GM12892 (cell line): ENCODE data around the gene SLC26A4.

ENCODE experiments used
- DNase-seq: peaks from one replicate; pipeline ENCODE4 v3.0.0; 2011; ENCODE audit not compliant: insufficient read length
- FAIRE-seq: peaks from 2 replicates; lab custom pipeline; 2011; peaks lifted over from hg19 to GRCh38; lab: Jason Lieb, UNC
- POLR2A ChIP-seq: IDR thresholded peaks from 2 replicates; pipeline ENCODE4 v1.6.1; 2011; ENCODE audit warnings: low read depth, low read length, control low read depth
- POLR2AphosphoS5 ChIP-seq: IDR thresholded peaks from 2 replicates; pipeline ENCODE4 v1.6.1; 2011; ENCODE audit warnings: low read depth, low read length, control low read depth
- TAF1 ChIP-seq: IDR thresholded peaks from 2 replicates; pipeline ENCODE4 v1.6.1; 2011; ENCODE audit warnings: low read depth, mild to moderate bottlenecking, control low read depth, low read length, borderline replicate concordance

Gene SLC26A4

DNA sequence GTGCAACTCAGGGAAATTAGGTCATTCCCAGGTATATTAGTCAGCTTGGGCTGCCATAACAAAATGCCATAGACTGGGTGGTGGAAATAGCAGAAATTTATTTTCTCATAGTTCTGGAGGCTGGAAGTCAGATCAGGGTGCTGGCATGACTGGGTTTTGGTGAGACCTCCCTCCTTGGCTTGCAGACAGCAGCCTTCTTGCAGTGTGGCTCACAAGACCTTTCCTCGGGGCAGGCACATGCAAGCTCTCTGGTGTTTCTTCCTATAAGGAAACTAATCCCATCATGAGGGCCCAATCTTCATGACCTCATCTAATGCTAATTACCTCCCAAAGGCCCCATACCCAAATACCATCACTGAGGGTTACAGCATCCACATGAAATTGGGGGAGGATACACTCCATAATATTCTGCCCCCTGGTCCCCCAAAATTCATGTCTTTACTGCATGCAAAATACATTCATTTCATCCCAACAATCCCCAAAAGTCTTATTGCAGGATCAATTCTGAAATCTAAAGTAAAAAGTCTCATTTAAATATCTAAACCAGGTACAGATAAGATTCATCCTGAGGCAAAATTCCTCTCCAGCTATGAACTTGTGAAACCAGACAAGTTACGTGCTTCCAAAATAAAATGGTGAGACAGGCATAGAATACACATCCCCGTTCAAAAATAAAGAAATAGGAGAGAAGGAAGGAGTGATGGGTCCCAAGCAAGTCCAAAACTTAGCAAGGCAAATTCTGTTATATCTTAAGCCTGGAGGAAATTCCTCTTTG is 65.9 kb downstream of the SLC26A4 start:
- FAIRE-seq (no peak), DNase-seq (no peak)
- TF ChIP-seq POLR2AphosphoS5 (no peak), TAF1 (no peak), POLR2A (no peak)

DNA sequence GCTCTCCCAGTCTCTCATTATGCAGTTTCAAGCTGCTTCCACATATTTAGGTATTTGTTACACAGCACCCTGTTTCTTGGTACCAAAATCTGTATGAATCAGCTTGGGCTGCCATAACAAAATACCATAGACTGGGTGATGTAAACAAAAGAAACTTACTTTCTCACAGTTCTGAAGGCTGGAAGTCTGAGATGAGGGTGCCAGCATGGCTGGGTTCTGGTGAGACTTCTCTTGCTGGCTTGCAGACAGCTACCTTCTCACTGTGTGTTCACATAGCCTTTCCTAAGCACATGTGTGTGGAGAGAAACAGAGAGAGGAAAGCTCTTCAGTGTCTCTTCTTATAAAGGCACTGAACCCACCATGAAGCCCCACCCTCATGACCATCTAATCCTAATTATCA is 67.6 kb downstream of the SLC26A4 start:
- TF ChIP-seq TAF1 = no peak
- no peak for TF ChIP-seq POLR2A
- no peak for TF ChIP-seq POLR2AphosphoS5
- DNase-seq = no peak
- FAIRE-seq = no peak

DNA sequence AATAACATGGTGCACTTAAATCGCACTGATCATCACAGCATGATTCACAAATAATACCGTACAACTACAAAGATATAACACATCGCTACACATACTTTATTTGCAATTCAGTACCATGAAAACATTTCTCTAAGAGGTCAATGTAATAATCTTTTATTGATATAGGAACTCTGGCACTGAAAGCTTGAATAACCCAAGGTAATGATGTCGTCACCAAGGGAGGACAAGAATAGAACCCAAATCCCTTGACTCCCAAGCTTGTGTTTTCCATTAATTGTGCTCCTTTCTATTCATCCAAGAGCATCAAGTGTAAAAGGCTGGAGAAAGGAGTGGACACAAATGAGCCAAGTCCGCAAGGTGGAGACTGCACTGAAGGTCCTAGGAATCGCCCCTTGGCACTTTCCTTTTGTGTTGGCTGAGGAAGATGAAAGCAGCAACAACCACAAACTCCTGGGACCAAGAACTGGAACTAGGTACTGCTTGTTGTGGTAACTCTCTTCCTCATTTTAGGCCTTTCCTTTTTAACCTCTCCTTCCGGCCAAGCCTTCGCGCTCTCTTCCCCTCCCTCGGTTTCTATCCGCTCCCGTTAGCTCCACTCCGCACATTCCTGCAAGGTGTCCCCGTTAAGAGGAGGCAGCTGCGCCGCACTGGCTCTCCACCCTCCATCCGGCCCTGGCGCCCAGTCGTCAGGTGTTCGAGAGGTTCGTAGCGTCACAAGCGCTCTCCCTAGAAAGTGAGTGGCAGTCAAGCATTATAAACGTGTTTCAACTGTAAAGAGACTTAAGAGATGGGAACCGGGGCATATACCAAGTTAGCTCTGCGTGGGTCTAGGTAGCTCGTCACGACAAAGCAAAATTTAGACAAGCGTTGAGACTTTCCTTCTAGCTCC is 82.3 kb downstream of the SLC26A4 start:
- TF ChIP-seq TAF1 (0 out of 2 replicates have a peak, but pooled peaks have one; percentile 11), POLR2A (no peak), POLR2AphosphoS5 (peak; percentile 1; the same call in 1 of the 2 replicates)
- FAIRE-seq = peak; percentile 74

DNA sequence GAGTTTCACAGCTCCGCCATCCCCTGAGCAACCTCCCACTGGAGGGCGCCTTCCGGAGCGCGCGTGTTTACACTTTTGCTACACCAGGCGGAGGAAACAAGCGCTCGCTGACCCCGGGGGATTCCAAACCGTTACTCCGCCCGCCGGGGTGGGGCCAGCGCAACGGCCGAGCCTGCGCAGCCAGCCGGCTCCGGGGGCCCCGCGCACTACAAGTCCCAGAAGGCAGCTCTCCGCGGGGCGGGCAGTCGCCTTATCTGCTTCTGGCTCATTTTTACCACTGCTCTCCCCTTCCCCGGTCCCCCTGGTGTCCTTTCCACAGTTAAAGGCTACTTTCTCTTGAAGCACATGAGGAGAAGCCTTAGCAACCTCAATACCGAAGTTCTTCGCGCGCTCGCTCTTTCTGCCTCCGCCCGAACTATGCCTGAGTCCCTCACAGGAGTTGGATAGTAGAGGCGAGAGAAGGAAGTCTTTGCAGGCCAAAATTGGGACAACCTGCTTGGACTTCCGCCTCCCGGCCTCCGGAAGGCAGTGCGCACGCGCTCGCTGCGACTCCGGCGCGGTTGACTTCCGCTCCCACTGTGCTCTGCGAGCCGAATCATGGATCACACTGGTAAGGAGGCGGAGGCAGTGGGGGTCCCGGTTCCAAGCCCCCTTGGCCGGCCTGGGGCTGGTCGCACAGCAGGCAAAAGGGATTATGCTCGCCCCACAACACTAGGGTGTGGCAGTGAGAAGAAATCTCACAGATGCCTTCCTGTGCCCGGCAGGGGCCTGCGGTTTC is 83.1 kb downstream of the SLC26A4 start, which contains the start of gene CBLL1:
Gene CBLL1, plus strand, starts transcription at position 576 of the 778 bp plus-strand sequence. Its CDS starts 22 bp downstream, at position 598.
- FAIRE-seq (peak; percentile 97), DNase-seq (peak; percentile 70)
- TF ChIP-seq POLR2AphosphoS5 (peak; percentile 79), POLR2A (peak; percentile 84), TAF1 (no peak; the same call in none of the 2 replicates)

More for the DNA sequence above, 82.3 kb downstream of the SLC26A4 start:
- DNase-seq = peak; percentile 14

DNA sequence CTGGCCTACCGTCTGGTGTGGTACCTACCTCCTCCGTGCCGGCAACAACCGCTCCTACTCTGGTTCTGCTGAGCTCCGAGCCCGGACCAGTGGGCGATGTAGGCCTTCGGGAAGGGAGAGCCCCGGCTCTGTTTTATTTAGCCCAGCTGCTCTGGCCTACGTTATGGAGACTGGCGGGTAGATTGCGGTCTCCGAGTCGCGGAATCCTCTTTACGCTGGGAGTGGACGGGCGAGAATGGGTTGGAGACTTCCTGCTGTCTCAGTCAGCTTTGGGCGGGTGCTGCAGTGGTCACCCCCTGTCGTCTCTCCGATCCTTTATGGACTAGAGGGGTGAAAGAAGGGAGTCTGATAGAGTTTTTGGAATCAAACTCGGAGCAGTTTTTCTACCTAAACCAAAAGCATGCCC is 83.7 kb downstream of the SLC26A4 start:
- no peak for FAIRE-seq
- TF ChIP-seq TAF1 (0 out of 2 replicates have a peak, but pooled peaks have one; percentile 15), POLR2AphosphoS5 (no peak)
- DNase-seq = no peak

DNA sequence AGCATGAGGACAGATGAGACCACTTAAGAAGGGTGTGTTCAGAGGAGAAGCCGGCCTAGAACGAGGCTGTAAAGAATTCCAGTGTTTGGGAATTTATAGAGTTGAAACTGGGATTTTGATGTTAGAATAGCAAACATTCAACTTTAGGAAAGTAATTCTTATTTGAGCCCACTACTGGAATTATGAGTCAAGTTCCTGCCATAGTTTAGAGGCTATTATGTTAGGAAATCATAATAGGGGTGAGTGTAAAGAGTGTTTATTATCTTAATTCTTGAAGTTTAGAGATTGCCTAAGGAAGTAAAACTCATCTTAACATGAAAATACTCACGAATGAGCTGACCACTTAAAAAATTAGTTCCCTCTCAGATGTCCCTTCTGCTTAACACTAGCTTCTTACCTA is 85.4 kb downstream of the SLC26A4 start:
- DNase-seq = no peak
- TF ChIP-seq POLR2AphosphoS5 = no peak
- TF ChIP-seq TAF1 = no peak
- TF ChIP-seq POLR2A = no peak
- no peak for FAIRE-seq

DNA sequence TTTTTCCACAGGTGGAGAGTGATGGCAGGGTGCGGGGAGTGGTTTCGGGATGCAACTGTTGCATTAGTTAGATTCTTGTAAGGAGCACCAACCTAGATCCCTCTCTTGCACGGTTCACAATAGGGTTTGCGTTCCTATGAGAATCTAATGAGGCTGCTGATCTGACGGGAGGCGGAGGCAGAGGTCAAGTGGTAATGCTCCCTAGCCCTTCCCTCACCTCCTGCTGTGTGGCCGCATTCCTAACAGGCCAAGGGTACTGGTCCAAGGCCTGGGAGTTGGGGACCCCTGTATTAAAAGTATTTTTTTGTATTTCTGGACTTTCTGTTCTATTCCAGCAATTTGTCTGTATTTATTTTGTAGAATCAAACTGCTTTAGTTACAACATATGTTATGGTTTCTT is 90.5 kb downstream of the SLC26A4 start:
- DNase-seq = no peak
- FAIRE-seq = no peak
- no peak for TF ChIP-seq TAF1
- TF ChIP-seq POLR2AphosphoS5 = no peak
- TF ChIP-seq POLR2A = no peak

DNA sequence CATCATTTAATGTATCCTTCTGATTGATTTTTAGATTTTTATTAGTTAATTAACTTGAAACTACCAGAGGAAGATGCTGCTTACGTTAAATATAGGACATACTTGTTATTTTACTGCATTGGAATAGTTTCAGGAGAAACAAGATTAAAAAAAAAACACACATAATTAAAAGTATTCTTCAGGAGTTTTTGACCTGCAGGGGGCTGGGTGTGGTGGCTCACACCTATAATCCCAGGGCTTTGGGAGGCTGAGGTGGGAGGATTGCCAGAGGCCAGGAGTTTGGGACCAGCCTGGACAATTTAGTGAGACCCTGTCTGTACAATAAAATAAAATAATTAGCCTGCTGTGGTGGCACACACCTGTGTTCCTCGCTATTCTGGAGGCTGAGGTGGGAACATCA is 94.0 kb downstream of the SLC26A4 start:
- no peak for FAIRE-seq
- TF ChIP-seq POLR2A (no peak), POLR2AphosphoS5 (no peak), TAF1 (no peak)
- DNase-seq = no peak

DNA sequence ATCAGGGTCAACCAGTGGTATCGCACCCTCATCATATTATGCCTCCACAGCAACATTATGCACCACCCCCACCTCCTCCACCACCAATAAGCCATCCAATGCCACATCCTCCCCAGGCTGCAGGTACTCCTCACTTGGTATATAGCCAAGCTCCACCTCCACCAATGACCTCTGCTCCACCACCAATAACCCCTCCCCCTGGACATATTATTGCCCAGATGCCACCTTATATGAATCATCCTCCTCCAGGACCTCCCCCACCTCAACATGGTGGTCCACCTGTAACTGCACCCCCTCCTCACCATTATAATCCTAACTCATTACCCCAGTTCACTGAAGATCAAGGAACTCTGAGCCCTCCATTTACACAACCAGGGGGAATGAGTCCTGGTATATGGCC is 98.0 kb downstream of the SLC26A4 start:
- TF ChIP-seq POLR2A (no peak), TAF1 (no peak), POLR2AphosphoS5 (no peak; the same call in 1 of the 2 replicates)
- DNase-seq (no peak), FAIRE-seq (no peak)

DNA sequence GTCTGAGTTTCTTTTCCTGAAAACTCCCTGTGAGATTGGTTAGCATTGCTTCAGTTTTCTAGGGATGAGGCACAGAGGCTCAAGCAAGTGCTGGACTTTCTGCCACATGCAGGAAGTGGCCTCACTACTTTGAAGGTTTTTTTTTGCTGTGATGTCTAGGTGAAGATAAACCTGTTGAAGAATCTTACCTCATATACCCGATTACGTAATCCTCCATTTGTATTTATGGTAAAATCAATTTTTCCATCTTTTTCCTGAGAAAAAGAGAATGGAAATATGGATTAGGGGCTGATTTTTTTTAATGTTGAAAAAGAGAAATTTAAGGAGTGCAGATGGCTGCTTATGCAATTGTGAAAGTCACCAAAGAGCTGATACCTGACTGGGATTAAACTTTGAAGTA is 106.8 kb downstream of the SLC26A4 start:
- DNase-seq (no peak), FAIRE-seq (no peak)
- TF ChIP-seq POLR2A (no peak), POLR2AphosphoS5 (no peak), TAF1 (no peak)
